Measurements from ENCODE around the gene MCC. TPM values are rescaled to one million over a fixed set of nuclear protein-coding genes. Genes with fewer than 3 reads are reported as not detected.
"Not testable (repeated sequence)": the region's sequence is repeated elsewhere in the genome, so short reads cannot be mapped to it uniquely, and the experiment has no call there.

Gene MCC
- total RNA-seq, 2 experiments from 2014 or later: 0.62 to 0.81 TPM

DNA sequence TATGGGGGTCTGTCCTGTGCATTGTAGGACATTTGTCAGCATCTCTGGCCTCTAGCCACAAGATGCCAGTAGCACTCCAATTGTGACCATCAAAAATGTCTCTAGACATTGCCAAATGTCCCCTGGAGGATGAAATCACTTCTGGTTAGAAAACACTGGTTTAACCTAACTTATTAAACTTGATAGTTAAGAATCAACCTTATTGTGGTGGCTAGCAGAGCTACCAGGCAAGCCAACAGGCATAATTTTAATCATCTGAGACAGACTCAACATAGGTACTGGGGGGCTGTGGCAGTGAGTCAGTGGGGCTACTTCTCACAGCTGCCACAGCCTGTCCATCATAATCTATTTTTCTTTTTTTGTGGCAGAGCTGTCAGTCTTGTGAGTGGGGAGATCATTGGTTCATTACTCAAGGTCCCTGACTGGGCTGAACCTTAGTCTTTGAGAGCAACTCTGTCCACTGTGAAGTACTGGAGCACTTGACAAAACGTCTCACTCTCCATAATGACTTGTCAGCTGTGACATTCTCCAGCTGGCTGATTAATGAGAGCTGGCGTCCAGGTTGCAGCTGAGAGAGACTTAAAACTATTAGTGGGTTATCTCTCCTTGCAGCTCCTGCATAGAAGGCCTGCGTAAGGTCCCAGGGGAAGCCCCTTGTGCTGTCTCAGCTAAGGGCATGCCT, 403.7 kb downstream of the MCC start:
- Mint-ChIP-seq H3K9me3 (no peaks in the 10 kb centered on the region), H3K27me3 (ENCODE audit: low read depth) (no peaks in the 10 kb centered on the region), H3K4me3 (no peak overlapping the region), H3K4me1 (ENCODE audit: low read depth) (no peaks in the 10 kb centered on the region), H3K27ac (no peak overlapping the region), H3K36me3 (ENCODE audit: low read depth) (no peaks in the 10 kb centered on the region)
- no peak for DNase-seq
- CTCF ChIA-PET: interaction anchor here (0.6 to 1.7 kb wide), 3 partner anchors 11 to 88 kb away, joined by 3 to 4 read pairs (median 3); no protein-coding TSS in a partner anchor
- intact Hi-C loops (cut with micrococcal nuclease): no loop called here

DNA sequence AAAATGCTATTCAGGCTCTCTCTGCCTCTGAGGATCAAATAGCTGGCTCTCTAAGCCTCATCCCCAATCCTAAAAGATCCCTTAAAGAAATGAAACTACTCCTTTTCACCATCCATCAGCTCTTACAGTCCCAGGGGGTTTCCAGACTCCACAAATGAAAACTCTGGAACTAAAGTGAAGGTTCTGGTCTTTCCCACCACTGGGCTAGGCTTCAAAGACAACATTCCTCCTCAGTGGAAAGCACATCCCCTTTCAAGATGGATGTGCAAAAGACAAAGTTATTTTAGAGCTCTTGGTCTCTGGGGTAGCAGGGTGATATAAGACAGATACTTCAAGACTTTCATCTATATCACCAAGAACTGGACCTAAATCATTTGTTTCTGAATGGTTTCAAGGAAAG, 404.8 kb downstream of the MCC start:
- Mint-ChIP-seq H3K4me3 (no peak overlapping the region), H3K36me3 (ENCODE audit: low read depth) (no peaks in the 10 kb centered on the region), H3K4me1 (ENCODE audit: low read depth) (no peaks in the 10 kb centered on the region), H3K27ac (no peak overlapping the region), H3K9me3 (no peaks in the 10 kb centered on the region), H3K27me3 (ENCODE audit: low read depth) (no peaks in the 10 kb centered on the region)
- intact Hi-C loops (cut with micrococcal nuclease): no loop called here
- no peak for DNase-seq
- CTCF ChIA-PET: interaction anchor here (0.6 to 1.7 kb wide), 3 partner anchors 10 to 87 kb away, joined by 3 to 4 read pairs (median 3); no protein-coding TSS in a partner anchor

DNA sequence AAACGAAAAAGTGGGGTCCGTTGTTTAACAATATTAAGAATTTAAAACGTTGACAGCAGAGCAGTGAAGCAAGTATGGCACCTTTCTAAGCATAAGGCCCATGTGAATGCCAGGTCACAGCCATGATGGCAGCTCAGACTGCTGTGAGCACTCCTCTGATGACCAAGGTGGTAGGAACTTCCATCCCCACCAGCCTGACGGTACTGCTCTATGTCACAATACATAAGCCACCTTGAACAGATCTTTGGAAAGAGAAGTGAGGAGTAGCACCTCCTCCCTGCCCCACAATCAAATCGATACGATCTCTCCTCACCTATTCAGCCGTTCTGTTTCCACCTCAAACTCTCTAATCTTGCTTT, 405.7 kb downstream of the MCC start:
- H3K27ac Mint-ChIP-seq: no peak overlapping the region
- no peak overlapping the region for H3K4me3 Mint-ChIP-seq
- no peaks in the 10 kb centered on the region for H3K27me3 Mint-ChIP-seq (ENCODE audit: low read depth)
- no peak for DNase-seq
- no peaks in the 10 kb centered on the region for H3K36me3 Mint-ChIP-seq (ENCODE audit: low read depth)
- CTCF ChIA-PET: no interaction called here
- H3K9me3 Mint-ChIP-seq: no peaks in the 10 kb centered on the region
- intact Hi-C loops (cut with micrococcal nuclease): no loop called here
- H3K4me1 Mint-ChIP-seq (ENCODE audit: low read depth): no peaks in the 10 kb centered on the region

DNA sequence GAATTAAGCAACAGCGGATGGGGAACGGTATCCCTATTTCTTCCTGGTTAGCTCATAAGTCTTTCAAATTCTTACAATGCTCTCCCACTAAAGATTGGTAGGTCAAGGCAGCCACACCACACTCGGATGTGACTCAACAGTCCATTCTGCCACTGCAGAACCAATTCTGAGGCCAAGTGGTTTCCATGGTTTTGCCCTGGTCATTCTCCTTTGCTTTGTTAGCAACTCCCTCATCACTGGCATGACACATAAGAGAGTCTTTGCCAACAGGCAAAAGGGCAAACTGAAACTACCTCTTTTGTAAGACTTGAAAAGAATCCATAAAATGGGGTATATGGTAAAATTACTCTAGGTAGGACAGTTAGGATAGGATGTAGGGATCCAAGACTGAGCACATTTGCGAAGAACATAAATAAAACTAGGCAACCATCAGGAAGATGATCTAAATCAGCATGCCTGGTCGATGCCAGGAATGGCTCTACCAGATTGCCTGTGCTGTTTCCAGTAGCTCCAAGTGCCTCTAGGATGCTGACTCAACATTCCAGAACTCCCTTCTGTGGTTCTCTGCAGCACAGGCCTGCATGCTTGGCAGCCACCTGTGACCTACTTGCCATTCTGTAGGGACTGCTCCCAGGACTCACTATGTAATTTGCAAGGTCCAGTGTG, 406.2 kb downstream of the MCC start:
- Mint-ChIP-seq H3K27ac (no peak overlapping the region), H3K9me3 (no peaks in the 10 kb centered on the region), H3K27me3 (ENCODE audit: low read depth) (no peaks in the 10 kb centered on the region), H3K4me1 (ENCODE audit: low read depth) (no peaks in the 10 kb centered on the region), H3K36me3 (ENCODE audit: low read depth) (no peaks in the 10 kb centered on the region), H3K4me3 (no peak overlapping the region)
- CTCF ChIA-PET: interaction anchor here (0.6 to 1.7 kb wide), 2 partner anchors 10 to 51 kb away, joined by 3 read pairs; no protein-coding TSS in a partner anchor
- intact Hi-C loops (cut with micrococcal nuclease): no loop called here
- DNase-seq: no peak

DNA sequence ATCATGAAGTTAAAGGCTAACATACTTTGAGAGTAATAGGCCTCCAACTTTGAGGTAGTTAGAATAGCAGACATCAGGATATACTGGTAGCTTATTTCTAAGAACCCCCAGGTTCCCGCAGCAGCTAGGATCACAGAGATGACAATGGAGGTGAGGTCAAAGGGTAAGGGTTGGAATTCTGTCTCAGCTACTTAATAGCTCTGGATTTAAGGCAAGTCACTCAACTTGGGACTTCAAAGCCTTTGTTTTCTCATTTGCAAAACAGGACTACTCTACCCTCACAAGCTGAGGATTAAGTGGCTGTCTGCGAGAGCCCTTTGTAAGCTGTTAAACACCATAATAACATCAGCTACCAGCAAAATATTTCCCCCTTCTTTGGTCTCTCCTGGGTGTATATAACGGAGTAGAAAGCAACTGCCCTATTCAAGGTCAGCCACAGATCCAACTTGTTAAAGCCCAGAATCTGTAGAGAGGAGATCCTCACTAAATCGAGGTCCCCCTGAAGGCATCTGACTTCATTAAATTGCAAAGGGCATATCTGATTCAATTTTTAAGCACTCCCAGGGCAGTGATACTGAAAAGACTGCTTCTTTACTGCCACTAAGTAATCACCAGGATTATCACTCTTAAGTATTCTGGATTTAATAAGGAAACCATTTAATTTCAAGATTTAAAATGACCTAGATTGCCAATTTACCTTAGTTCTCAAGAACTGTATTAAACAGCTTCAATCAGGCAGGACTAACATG, 407.0 kb downstream of the MCC start:
- CTCF ChIA-PET: interaction anchor here (0.8 to 1.7 kb wide), 4 partner anchors 10 to 85 kb away, joined by 3 read pairs; no protein-coding TSS in a partner anchor
- H3K4me3 Mint-ChIP-seq: no peak overlapping the region

DNA sequence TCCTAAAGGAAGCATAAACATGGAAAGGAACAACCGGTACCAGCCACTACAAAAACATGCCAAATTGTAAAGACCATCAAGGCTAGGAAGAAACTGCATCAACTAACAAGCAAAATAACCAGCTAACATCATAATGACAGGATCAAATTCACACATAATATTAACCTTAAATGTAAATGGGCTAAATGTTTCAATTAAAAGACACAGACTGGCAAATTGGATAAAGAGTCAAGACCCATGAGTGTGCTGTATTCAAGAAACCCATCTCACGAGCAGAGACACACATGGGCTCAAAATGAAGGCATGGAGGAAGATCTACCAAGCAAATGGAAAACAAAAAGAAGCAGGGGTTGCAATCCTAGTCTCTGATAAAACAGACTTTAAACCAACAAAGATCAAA, 411.6 kb downstream of the MCC start:
- H3K4me1 Mint-ChIP-seq (ENCODE audit: low read depth): peaks cover 14% of the 10 kb centered on the region
- CTCF ChIA-PET; H3K4me3 Mint-ChIP-seq; H3K27ac Mint-ChIP-seq; H3K9me3 Mint-ChIP-seq; H3K27me3 Mint-ChIP-seq (ENCODE audit: low read depth); DNase-seq; H3K36me3 Mint-ChIP-seq (ENCODE audit: low read depth); intact Hi-C loops (cut with micrococcal nuclease): not testable (repeated sequence)

More for the DNA sequence above, 407.0 kb downstream of the MCC start:
- no peak overlapping the region for H3K27ac Mint-ChIP-seq
- H3K4me1 Mint-ChIP-seq (ENCODE audit: low read depth): no peaks in the 10 kb centered on the region
- no peaks in the 10 kb centered on the region for H3K9me3 Mint-ChIP-seq
- intact Hi-C loops (cut with micrococcal nuclease): no loop called here
- H3K36me3 Mint-ChIP-seq (ENCODE audit: low read depth): no peaks in the 10 kb centered on the region
- DNase-seq: no peak
- no peaks in the 10 kb centered on the region for H3K27me3 Mint-ChIP-seq (ENCODE audit: low read depth)

DNA sequence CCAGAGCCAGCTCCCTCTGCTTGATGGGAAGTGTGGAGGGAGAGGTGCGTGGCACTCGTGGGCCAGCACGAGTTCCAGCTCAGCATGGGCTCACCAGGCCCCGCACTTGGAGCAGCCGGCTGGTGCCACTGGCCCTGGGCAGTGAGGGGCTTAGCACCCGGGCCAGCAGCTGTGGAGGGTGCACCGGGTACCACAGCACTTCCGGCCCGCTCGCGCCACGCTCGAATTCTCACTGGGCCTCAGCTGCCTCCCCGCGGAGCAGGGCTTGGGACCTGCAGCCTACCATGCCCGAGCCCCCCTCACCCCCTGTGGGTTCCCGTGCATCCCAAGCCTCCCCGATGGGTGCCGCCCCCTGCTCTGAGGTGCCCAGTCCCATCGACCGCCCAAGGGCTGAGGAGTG, 413.2 kb downstream of the MCC start:
- no peak for DNase-seq
- CTCF ChIA-PET: interaction anchor here (0.5 kb wide), 1 partner anchor 1948 kb away, joined by 6 read pairs; no protein-coding TSS in a partner anchor

DNA sequence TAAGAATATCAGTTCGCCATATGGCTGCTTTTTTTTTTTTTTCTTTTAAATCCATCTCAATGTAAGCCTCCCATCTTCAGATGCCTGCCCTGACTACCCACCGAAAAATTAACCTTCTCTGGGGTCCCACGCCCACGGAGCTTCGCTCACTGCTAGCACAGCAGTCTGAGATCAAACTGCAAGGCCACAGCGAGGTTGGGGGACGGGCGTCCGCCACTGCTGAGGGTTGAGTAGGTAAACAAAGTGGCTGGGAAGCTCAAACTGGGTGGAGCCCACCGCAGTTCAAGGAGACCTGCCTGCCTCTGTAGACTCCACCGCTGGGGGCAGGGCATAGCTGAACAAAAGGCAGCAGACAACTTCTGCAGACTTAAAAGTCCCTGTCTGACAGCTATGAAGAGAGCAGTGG, 414.6 kb downstream of the MCC start:
- CTCF ChIA-PET: interaction anchor here (0.6 to 1.2 kb wide), 7 partner anchors 9 to 630 kb away, joined by 3 to 6 read pairs (median 3); partner anchors contain the start of gene YTHDC2
- H3K36me3 Mint-ChIP-seq (ENCODE audit: low read depth); H3K27me3 Mint-ChIP-seq (ENCODE audit: low read depth); H3K4me3 Mint-ChIP-seq; H3K27ac Mint-ChIP-seq; intact Hi-C loops (cut with micrococcal nuclease); H3K9me3 Mint-ChIP-seq: not testable (repeated sequence)
- H3K4me1 Mint-ChIP-seq (ENCODE audit: low read depth): peaks cover 14% of the 10 kb centered on the region
- DNase-seq: peak; percentile 18

More for the DNA sequence above, 413.2 kb downstream of the MCC start:
- H3K36me3 Mint-ChIP-seq (ENCODE audit: low read depth): no peaks in the 10 kb centered on the region
- no peak overlapping the region for H3K4me3 Mint-ChIP-seq
- no peaks in the 10 kb centered on the region for H3K27me3 Mint-ChIP-seq (ENCODE audit: low read depth)
- no peak overlapping the region for H3K27ac Mint-ChIP-seq
- H3K4me1 Mint-ChIP-seq (ENCODE audit: low read depth): peaks cover 14% of the 10 kb centered on the region
- intact Hi-C loops (cut with micrococcal nuclease): no loop called here
- no peaks in the 10 kb centered on the region for H3K9me3 Mint-ChIP-seq

DNA sequence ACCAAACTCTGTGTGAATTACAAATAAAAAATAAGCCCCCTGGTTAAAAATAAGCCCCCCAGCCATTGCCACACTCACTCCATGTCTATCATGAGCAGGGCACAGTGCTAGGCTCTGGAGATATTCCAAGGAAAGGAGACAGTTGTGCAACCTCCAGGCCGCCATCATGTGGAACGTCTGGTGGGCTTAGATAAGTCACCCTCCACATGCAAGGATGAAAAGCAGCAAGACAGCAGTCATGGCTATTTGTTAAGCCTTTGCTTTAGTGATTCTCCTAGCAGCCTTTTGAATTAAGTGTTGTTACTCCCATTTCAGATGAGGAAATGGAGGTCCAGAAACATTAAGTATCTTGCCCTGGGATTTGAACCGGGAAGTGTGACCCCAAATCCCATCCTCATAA, 416.9 kb downstream of the MCC start:
- CTCF ChIA-PET: interaction anchor here (0.7 kb wide), 1 partner anchor 10 kb away, joined by 3 read pairs; no protein-coding TSS in a partner anchor
- Mint-ChIP-seq H3K9me3 (no peaks in the 10 kb centered on the region), H3K36me3 (ENCODE audit: low read depth) (no peaks in the 10 kb centered on the region), H3K4me3 (no peak overlapping the region), H3K27ac (no peak overlapping the region), H3K27me3 (ENCODE audit: low read depth) (no peaks in the 10 kb centered on the region), H3K4me1 (ENCODE audit: low read depth) (peaks cover 14% of the 10 kb centered on the region)
- intact Hi-C loops (cut with micrococcal nuclease): no loop called here
- no peak for DNase-seq

DNA sequence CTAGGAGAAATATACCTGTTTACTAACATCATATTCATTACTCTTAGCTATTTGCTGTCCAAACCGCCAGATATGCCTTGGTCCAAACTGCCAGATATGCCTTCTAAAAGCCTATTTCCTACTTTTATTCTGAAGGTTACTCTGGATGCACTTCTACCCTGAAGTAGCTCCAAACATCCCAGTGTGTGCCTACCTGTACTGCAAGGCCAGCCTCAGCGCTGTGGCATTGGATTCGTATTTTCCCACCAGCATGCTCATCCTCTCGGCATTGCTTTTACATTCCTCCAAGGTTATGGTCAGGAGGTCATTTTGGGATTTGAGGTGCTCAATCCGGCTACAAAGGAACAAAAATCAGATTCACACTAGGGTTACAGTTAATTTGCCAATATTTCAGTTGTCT, 417.4 kb downstream of the MCC start:
- Mint-ChIP-seq H3K4me3 (no peak overlapping the region), H3K4me1 (ENCODE audit: low read depth) (peaks cover 14% of the 10 kb centered on the region)

DNA sequence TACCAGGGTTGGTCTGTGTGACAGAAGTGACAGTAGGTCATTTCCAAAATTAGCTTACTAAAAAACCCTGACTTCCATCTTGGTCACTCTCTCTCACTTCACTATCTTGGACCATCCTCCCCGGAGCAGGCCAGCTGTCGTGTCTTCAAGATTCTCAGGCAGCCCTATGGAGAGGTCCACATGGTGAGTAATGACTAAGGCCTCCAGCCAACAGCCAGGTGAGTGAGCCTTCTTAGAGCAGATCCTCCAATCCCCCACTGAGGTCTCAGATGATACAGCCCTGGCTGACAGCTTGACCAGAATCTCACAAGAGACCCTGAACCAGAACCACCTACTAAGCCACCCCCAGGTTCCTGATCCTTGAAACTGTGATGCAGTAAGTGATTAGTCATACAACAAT, 419.7 kb downstream of the MCC start:
- intact Hi-C loops (cut with micrococcal nuclease): no loop called here
- H3K36me3 Mint-ChIP-seq (ENCODE audit: low read depth): no peaks in the 10 kb centered on the region
- no peaks in the 10 kb centered on the region for H3K27me3 Mint-ChIP-seq (ENCODE audit: low read depth)
- no peak overlapping the region for H3K4me3 Mint-ChIP-seq
- DNase-seq: no peak
- CTCF ChIA-PET: no interaction called here
- no peak overlapping the region for H3K27ac Mint-ChIP-seq
- no peaks in the 10 kb centered on the region for H3K9me3 Mint-ChIP-seq
- peaks cover 8% of the 10 kb centered on the region for H3K4me1 Mint-ChIP-seq (ENCODE audit: low read depth)

More for the DNA sequence above, 417.4 kb downstream of the MCC start:
- Mint-ChIP-seq H3K9me3 (no peaks in the 10 kb centered on the region), H3K27ac (no peak overlapping the region), H3K36me3 (ENCODE audit: low read depth) (no peaks in the 10 kb centered on the region), H3K27me3 (ENCODE audit: low read depth) (no peaks in the 10 kb centered on the region)
- CTCF ChIA-PET: no interaction called here
- no peak for DNase-seq
- intact Hi-C loops (cut with micrococcal nuclease): no loop called here

DNA sequence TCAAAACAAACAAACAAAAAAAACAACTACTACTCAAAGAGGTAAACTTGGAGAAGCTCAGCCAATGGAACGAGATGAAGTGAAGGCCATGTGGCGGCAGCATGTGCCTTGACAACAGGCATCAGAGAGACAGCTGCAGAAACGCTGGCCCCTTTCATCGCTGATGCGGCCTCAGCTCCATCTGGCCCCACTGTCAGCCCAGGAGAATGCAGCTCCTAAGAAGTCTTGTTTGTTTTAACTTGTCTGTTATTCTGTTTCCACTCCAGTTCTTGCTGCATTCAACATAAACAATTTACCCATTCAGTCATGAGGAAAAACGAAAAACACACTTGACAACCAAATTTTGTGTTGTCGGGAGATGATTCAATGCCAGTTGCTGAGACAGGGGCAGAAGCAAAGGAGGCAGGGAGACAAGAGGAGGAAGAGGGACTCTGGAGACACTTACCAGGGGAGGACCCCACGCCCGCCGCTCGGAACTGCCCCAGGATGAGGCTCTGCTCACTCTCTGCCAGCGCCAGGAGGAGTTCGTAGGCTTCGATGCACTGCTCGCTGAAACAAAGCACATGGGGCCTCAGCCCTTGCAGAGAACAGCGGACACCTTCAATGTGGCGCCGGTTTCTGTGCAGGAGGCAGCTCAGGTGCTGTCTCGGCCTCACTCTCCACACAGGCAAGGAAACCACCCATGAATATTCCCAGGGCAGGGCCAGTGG, 420.5 kb downstream of the MCC start:
- Mint-ChIP-seq H3K9me3 (no peaks in the 10 kb centered on the region), H3K36me3 (ENCODE audit: low read depth) (no peaks in the 10 kb centered on the region), H3K4me1 (ENCODE audit: low read depth) (peaks cover 9% of the 10 kb centered on the region), H3K27ac (no peak overlapping the region), H3K4me3 (no peak overlapping the region), H3K27me3 (ENCODE audit: low read depth) (no peaks in the 10 kb centered on the region)
- intact Hi-C loops (cut with micrococcal nuclease): no loop called here
- DNase-seq: no peak
- CTCF ChIA-PET: interaction anchor here (0.6 kb wide), 2 partner anchors 23 to 444 kb away, joined by 3 read pairs; no protein-coding TSS in a partner anchor

Measured in activated naive CD4-positive, alpha-beta T cell treated with anti-CD3 and anti-CD28 coated beads for 36 hours (primary cell).